Upper lobe of left lung (tissue), 4 donors: ENCODE measurements around the gene STOM.

Experiments used
- CTCF ChIP-seq, 6 experiments: fragments of 450-650 bp in 4 of 6; fragments of 200-600 bp in 2 of 6; sonication (generic) in 2 of 6; IDR thresholded peaks; one replicate each; pipeline ENCODE4 v1.5.1; 2016 to 2019; ENCODE audit warnings: antibody characterized with exemption in 6 of 6
- EP300 ChIP-seq, 4 donors: sonication (generic); formaldehyde crosslinking; IDR thresholded peaks; one replicate each; pipeline ENCODE4 v1.5.1; 2017; ENCODE audit warnings: antibody characterized with exemption in 4 of 4, control low read depth in 2 of 4
- POLR2A ChIP-seq, 4 donors: fragments of 450-650 bp; IDR thresholded peaks; one replicate each; pipeline ENCODE4 v1.5.1; 2016 to 2017; ENCODE audit warnings: antibody characterized with exemption in 4 of 4, mild to moderate bottlenecking in 2 of 4
- POLR2AphosphoS5 ChIP-seq, 2 donors: sonication (generic); formaldehyde crosslinking; IDR thresholded peaks; one replicate each; pipeline ENCODE4 v1.5.1; 2017; ENCODE audit warnings: antibody characterized with exemption in 2 of 2

DNA sequence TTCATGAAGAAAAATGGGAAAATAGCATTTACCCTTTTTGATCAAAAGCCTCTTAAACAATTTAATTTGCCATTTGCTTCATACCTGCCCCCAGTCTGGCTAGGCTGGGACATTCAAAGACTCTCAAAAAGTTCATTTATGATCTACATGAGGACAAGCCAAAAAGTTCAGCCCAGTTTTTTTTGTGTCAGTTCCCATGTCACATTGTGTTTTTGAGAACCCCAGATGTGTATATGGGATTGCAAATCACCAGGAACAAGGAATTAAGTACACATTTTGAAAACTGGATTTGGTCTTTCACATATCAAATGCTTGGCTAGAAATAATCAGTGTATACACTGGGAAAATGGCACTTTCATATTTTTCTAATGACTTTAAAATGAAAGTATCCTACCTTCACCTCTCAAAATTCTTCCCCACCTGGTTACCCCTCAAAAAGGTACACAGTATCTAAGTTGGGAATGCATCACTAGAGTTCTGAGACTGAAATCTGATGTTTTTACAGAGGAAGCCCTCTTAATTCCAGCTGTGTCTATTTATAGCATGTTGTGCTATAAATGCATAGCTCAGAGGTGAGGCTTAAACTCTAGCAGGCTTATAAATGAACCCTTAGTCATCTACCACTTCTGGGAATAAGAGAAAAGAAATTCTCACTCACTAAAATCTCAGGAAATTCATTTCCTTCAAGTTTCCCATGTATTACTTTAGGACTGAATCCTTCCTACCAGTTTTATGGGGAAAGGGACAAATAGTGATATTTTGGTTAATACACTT, 9.3 kb downstream of the STOM start:
- TF ChIP-seq POLR2A (IDR thresholded peaks at IDR 0.05) (no peak), CTCF (IDR thresholded peaks at IDR 0.05) (no peak), POLR2AphosphoS5 (IDR thresholded peaks at IDR 0.05) (no peak), EP300 (IDR thresholded peaks at IDR 0.05) (no peak)
